ENCODE measurements around the gene GET3. TPM values are rescaled to one million over a fixed set of nuclear protein-coding genes. Genes with fewer than 3 reads are reported as not detected.
A peak's percentile ranks its signal among the peaks of the same experiment; 100 is the strongest.

Gene GET3
- total and polyA plus RNA-seq, 2 of the 13 experiments (the other 11 are each of a cell fraction or from before 2014, with no cell fraction given) = 57.7 to 59.4 TPM

DNA sequence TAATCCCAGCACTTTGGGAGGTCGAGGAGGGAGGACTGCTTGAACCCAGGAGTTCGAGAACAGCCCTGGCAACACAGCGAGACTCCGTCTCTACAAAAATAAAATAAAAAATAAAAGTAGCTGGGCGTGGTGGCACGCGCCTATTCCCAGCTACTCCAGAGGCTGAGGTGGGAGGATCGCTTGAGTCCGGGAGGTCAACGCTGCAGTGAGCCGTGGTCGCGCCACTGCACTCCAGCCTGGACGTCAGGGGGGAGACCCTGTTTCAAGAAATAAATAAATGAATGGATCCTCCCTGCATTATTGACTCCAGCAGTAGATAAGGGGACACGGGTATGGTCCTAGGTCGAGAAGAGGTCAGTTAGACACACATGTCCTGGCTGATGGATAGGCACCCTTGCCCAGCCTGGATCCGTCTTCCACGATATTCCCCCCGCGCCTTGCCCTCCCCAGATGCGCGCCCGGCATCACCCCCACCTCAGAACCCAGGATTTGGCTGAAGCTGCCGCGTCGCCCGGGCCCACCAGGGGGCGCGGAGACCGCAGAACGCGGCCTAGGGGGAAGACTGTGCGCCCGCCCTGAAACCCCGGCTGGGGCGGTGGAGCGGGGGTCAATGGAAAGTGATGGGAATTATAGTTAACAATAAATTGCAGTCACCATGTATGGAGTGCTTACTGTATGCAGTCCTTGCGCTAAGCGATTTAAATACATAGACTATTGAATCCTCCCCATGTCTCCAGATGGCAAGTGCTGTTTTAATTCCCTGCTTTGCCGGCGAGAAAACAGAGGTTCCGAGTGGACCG, 40.1 kb downstream of the GET3 start (continued):
- TF ChIP-seq NR2C2 (CRISPR knock-in tag; IDR thresholded peaks at IDR 0.05; ENCODE audit: borderline replicate concordance) = 0 out of 2 replicates have a peak, but pooled peaks have one; percentile 18
- no peak for TF ChIP-seq ZNF839 (CRISPR knock-in tag; IDR thresholded peaks at IDR 0.05; ENCODE audit: borderline replicate concordance)
- no peak for TF ChIP-seq SNAI1 (CRISPR knock-in tag; IDR thresholded peaks at IDR 0.05; ENCODE audit: borderline replicate concordance)
- peak; percentile 72 for TF ChIP-seq ZFX (CRISPR knock-in tag; IDR thresholded peaks at IDR 0.05; ENCODE audit: low read depth)
- no peak; the same call in 1 of the 2 replicates for TF ChIP-seq ZNF350 (CRISPR knock-in tag; IDR thresholded peaks at IDR 0.05; ENCODE audit: borderline replicate concordance, low read depth)
- TF ChIP-seq JUN (CRISPR knock-in tag; IDR thresholded peaks at IDR 0.05) = no peak
- TF ChIP-seq, protein P1, sequence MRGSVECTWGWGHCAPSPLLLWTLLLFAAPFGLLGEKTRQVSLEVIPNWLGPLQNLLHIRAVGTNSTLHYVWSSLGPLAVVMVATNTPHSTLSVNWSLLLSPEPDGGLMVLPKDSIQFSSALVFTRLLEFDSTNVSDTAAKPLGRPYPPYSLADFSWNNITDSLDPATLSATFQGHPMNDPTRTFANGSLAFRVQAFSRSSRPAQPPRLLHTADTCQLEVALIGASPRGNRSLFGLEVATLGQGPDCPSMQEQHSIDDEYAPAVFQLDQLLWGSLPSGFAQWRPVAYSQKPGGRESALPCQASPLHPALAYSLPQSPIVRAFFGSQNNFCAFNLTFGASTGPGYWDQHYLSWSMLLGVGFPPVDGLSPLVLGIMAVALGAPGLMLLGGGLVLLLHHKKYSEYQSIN (CRISPR knock-in tag; IDR thresholded peaks at IDR 0.05; ENCODE audit: borderline replicate concordance) = no peak
- TF ChIP-seq ARHGAP35 (CRISPR knock-in tag; IDR thresholded peaks at IDR 0.05; ENCODE audit: borderline replicate concordance) = no peak
- peak; percentile 46; the same call in 1 of the 2 replicates for TF ChIP-seq THAP11 (CRISPR knock-in tag; IDR thresholded peaks at IDR 0.05)
- TF ChIP-seq, protein P2, sequence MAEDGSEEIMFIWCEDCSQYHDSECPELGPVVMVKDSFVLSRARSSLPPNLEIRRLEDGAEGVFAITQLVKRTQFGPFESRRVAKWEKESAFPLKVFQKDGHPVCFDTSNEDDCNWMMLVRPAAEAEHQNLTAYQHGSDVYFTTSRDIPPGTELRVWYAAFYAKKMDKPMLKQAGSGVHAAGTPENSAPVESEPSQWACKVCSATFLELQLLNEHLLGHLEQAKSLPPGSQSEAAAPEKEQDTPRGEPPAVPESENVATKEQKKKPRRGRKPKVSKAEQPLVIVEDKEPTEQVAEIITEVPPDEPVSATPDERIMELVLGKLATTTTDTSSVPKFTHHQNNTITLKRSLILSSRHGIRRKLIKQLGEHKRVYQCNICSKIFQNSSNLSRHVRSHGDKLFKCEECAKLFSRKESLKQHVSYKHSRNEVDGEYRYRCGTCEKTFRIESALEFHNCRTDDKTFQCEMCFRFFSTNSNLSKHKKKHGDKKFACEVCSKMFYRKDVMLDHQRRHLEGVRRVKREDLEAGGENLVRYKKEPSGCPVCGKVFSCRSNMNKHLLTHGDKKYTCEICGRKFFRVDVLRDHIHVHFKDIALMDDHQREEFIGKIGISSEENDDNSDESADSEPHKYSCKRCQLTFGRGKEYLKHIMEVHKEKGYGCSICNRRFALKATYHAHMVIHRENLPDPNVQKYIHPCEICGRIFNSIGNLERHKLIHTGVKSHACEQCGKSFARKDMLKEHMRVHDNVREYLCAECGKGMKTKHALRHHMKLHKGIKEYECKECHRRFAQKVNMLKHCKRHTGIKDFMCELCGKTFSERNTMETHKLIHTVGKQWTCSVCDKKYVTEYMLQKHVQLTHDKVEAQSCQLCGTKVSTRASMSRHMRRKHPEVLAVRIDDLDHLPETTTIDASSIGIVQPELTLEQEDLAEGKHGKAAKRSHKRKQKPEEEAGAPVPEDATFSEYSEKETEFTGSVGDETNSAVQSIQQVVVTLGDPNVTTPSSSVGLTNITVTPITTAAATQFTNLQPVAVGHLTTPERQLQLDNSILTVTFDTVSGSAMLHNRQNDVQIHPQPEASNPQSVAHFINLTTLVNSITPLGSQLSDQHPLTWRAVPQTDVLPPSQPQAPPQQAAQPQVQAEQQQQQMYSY (CRISPR knock-in tag; IDR thresholded peaks at IDR 0.05) = peak; percentile 77
- TF ChIP-seq, protein P3, sequence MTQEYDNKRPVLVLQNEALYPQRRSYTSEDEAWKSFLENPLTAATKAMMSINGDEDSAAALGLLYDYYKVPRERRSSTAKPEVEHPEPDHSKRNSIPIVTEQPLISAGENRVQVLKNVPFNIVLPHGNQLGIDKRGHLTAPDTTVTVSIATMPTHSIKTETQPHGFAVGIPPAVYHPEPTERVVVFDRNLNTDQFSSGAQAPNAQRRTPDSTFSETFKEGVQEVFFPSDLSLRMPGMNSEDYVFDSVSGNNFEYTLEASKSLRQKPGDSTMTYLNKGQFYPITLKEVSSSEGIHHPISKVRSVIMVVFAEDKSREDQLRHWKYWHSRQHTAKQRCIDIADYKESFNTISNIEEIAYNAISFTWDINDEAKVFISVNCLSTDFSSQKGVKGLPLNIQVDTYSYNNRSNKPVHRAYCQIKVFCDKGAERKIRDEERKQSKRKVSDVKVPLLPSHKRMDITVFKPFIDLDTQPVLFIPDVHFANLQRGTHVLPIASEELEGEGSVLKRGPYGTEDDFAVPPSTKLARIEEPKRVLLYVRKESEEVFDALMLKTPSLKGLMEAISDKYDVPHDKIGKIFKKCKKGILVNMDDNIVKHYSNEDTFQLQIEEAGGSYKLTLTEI (CRISPR knock-in tag; conservative IDR thresholded peaks at IDR 0.05) = no peak
- TF ChIP-seq SRF (IDR thresholded peaks at IDR 0.05; ENCODE audit: low read depth, low read length) = no peak
- peak; percentile 28 for TF ChIP-seq HNRNPK (IDR thresholded peaks at IDR 0.05; ENCODE audit: low read depth, low read length, poor library complexity, severe bottlenecking)
- TF ChIP-seq, protein P4, sequence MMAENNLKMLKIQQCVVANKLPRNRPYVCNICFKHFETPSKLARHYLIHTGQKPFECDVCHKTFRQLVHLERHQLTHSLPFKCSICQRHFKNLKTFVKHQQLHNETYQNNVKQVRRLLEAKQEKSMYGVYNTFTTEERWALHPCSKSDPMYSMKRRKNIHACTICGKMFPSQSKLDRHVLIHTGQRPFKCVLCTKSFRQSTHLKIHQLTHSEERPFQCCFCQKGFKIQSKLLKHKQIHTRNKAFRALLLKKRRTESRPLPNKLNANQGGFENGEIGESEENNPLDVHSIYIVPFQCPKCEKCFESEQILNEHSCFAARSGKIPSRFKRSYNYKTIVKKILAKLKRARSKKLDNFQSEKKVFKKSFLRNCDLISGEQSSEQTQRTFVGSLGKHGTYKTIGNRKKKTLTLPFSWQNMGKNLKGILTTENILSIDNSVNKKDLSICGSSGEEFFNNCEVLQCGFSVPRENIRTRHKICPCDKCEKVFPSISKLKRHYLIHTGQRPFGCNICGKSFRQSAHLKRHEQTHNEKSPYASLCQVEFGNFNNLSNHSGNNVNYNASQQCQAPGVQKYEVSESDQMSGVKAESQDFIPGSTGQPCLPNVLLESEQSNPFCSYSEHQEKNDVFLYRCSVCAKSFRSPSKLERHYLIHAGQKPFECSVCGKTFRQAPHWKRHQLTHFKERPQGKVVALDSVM (CRISPR knock-in tag; IDR thresholded peaks at IDR 0.05) = peak; percentile 29; the same call in 1 of the 2 replicates
- TF ChIP-seq, protein P5, sequence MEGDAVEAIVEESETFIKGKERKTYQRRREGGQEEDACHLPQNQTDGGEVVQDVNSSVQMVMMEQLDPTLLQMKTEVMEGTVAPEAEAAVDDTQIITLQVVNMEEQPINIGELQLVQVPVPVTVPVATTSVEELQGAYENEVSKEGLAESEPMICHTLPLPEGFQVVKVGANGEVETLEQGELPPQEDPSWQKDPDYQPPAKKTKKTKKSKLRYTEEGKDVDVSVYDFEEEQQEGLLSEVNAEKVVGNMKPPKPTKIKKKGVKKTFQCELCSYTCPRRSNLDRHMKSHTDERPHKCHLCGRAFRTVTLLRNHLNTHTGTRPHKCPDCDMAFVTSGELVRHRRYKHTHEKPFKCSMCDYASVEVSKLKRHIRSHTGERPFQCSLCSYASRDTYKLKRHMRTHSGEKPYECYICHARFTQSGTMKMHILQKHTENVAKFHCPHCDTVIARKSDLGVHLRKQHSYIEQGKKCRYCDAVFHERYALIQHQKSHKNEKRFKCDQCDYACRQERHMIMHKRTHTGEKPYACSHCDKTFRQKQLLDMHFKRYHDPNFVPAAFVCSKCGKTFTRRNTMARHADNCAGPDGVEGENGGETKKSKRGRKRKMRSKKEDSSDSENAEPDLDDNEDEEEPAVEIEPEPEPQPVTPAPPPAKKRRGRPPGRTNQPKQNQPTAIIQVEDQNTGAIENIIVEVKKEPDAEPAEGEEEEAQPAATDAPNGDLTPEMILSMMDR (CRISPR knock-in tag; IDR thresholded peaks at IDR 0.05) = peak; percentile 92
- no peak for TF ChIP-seq REXO4 (CRISPR knock-in tag; IDR thresholded peaks at IDR 0.05; ENCODE audit: borderline replicate concordance)

Data from HepG2 (cell line).